LNCaP clone FGC (cell line): ENCODE results near the gene TXNL4A.
A peak's percentile ranks its signal among the peaks of the same experiment; 100 is the strongest.

Experiments used
- DNase-seq: peaks from one replicate; pipeline ENCODE4 v3.0.0-alpha.2; 2011; ENCODE audit warnings: low read depth
- H3K4me3 ChIP-seq: 2 replicates; pipeline ENCODE4 v1.5.1; 2011; ENCODE audit warnings: mild to moderate bottlenecking, low read depth, low read length, control low read depth
- TF ChIP-seq, protein P1 (sequence below): IDR thresholded peaks from 2 replicates; pipeline ENCODE4 v1.5.1; 2012; ENCODE audit warnings: mild to moderate bottlenecking; ENCODE audit not compliant: control insufficient read depth, insufficient read depth; ENCODE audit errors: extremely low read depth

The TXNL4A gene

DNA sequence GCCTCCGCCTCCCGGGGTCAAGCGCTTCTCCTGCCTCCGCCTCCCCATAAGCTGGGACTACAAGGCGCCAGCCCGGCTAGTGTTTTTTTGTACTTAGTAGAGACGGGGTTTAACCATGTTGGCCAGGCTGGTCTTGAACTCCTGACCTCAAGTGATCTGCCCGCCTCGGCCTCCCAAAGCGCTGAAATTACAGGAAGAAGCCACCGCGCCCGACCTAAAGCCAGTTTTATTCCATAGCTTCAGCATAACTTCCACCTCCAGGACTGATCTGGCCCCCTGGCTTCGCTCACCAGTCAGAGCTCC lies 783 bp upstream of the TXNL4A start:
- peak overlapping the region; percentile 72 for H3K4me3 ChIP-seq
- TF ChIP-seq, protein P1, sequence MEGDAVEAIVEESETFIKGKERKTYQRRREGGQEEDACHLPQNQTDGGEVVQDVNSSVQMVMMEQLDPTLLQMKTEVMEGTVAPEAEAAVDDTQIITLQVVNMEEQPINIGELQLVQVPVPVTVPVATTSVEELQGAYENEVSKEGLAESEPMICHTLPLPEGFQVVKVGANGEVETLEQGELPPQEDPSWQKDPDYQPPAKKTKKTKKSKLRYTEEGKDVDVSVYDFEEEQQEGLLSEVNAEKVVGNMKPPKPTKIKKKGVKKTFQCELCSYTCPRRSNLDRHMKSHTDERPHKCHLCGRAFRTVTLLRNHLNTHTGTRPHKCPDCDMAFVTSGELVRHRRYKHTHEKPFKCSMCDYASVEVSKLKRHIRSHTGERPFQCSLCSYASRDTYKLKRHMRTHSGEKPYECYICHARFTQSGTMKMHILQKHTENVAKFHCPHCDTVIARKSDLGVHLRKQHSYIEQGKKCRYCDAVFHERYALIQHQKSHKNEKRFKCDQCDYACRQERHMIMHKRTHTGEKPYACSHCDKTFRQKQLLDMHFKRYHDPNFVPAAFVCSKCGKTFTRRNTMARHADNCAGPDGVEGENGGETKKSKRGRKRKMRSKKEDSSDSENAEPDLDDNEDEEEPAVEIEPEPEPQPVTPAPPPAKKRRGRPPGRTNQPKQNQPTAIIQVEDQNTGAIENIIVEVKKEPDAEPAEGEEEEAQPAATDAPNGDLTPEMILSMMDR = no peak
- DNase-seq = no peak

DNA sequence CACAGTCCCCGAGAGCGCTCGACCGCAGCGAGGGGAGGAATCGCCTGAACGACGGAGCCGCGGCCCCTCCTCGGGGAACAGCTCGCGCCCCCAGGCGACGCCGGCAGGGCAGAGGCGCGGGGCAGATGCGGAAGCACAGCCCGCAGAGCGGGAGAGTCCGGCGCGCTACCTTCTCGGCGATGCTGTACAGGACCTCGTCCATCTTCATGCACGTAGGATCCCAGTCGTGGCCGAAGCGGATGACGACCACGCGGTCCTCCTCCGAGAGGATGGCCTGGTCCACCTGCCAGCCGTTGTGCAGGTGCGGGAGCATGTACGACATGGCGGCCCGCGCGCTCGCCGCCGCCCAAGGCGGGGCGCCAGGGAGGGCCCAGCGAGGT lies 302 bp downstream of the TXNL4A start:
- TF ChIP-seq, protein P1 = peak; percentile 56
- H3K4me3 ChIP-seq = peak overlapping the region; percentile 72
- no peak for DNase-seq

DNA sequence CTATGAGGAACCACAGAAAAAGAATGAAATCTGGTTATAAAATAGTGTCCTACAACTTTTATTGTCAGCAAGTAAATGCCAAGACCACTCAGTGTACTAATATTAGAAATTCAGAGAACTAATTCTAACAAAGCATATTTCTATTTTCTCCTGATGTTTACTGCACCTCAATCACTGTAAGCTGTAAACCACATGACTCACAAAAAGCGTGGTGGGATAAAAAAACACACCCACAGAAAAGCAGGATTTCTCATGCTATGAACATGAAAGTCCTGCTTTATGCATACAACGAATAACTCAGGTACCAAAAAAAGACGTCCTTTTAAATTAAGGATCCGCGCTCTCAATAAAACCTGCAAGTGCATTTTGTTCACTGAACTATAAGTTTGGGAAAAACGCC lies 797 bp downstream of the TXNL4A start:
- TF ChIP-seq, protein P1 = no peak
- no peak for DNase-seq
- peak overlapping the region; percentile 72 for H3K4me3 ChIP-seq

DNA sequence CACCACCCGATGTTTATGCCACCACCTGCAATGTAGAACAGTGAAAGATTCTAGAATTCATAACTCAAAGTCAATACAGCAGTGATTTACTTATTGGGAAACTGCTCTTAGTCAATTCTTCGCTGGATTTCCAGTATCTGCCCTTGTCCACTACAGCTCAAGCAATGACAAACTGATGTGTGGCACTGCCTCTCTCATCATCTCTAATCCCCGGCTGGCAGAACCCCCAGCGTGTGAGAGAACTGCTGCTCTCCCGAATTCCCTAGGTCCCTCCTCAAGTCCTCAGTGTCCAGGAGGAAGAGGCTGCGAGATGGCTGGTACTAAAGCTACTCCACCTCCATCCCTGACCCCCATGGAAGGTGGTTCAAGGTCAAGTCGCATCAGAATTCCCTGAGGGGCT lies 1.6 kb downstream of the TXNL4A start:
- DNase-seq = no peak
- peak overlapping the region; percentile 72 for H3K4me3 ChIP-seq
- TF ChIP-seq, protein P1 = no peak

DNA sequence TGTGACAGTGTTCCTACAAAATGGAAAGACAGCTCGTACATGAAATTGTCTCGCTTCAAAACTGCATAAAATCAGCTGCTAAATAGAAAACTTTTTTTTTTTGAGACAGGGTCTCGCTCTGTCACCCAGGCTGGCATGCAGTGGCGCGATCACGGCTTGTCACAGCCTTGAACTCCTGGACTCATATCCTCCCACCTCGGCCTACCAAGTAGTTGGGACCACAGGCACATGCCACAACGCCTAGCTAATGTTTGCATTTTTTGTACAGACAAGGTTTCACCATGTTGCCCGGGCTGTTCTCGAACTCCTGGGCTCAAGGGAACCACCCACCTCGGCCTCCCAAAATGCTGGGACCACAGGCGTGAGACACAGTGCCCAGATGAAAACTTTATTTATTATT lies 3.2 kb downstream of the TXNL4A start:
- TF ChIP-seq, protein P1 = no peak
- DNase-seq = no peak
- no peak overlapping the region for H3K4me3 ChIP-seq

DNA sequence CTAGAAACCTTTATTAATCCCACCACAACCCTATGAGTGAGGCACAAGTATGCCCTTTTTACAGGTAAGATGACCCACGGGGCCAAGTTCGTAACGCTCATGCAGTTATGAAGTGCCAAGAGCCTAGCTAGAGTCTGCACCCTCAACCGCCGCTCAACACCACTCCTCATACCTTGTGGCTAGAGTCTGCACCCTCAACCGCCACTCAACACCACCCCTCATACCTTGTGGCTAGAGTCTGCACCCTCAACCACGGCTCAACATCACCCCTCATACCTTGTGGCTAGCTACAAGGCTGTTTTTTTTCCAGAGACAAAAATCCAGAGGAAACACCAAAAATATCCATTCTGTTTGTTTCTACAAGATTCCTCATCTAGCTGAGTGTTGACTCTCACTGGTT lies 4.6 kb downstream of the TXNL4A start:
- DNase-seq = no peak
- TF ChIP-seq, protein P1 = no peak
- H3K4me3 ChIP-seq = no peak overlapping the region

DNA sequence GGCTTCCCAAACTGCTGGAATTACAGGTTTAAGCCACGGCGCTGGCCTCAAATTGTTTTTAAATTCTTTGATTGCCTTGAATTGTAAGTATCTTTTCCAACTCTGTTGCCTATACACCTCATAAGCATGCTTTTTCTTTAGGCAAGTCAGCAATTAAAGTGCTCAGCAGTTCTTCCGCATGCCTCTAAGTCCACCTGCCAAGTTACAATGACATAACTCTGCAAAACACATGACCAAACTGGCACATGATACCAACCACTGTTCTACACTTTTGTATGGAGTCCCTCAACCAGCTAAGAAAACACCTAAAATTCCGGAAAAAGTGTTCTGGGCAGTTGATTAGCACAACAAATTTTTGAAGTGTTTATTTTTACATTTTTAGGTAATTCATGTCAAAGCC lies 5.1 kb downstream of the TXNL4A start:
- no peak overlapping the region for H3K4me3 ChIP-seq
- DNase-seq = peak; percentile 69

More for the DNA sequence above, 5.1 kb downstream of the TXNL4A start:
- TF ChIP-seq, protein P1 = no peak
